NB4 (cell line): ENCODE results near the gene RRP36.

ENCODE experiments used
- DNase-seq: peaks from one replicate; pipeline ENCODE4 v3.0.0; 2010; ENCODE audit warnings: low read depth
- H3K4me3 ChIP-seq: one replicate; pipeline ENCODE4 v1.5.1; 2011; ENCODE audit warnings: mild to moderate bottlenecking, low read depth, low read length, moderate library complexity
- CTCF ChIP-seq: IDR thresholded peaks from one replicate; pipeline ENCODE4 v1.5.1; 2012; ENCODE audit warnings: low read depth, low read length
- MYC ChIP-seq: IDR thresholded peaks from 2 replicates; pipeline ENCODE4 v1.6.1; 2011; ENCODE audit warnings: low read depth, low read length
- POLR2A ChIP-seq: IDR thresholded peaks from 2 replicates; pipeline ENCODE4 v1.6.1; 2011; ENCODE audit warnings: mild to moderate bottlenecking; ENCODE audit not compliant: insufficient read length; ENCODE audit errors: extremely low read depth
- TF ChIP-seq, protein P1 (sequence below): IDR thresholded peaks from 2 replicates; pipeline ENCODE4 v1.6.1; 2011; ENCODE audit warnings: low read depth, low read length

Gene RRP36

GRCh38 chr6:43077333-43077809, 55.9 kb downstream of the RRP36 start:
- DNase-seq, result no peak
- no peak overlapping the region for H3K4me3 ChIP-seq
- no peak for TF ChIP-seq CTCF
- TF ChIP-seq MYC, result no peak
- TF ChIP-seq, protein P1, sequence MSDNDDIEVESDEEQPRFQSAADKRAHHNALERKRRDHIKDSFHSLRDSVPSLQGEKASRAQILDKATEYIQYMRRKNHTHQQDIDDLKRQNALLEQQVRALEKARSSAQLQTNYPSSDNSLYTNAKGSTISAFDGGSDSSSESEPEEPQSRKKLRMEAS, result no peak
- no peak for TF ChIP-seq POLR2A

DNA sequence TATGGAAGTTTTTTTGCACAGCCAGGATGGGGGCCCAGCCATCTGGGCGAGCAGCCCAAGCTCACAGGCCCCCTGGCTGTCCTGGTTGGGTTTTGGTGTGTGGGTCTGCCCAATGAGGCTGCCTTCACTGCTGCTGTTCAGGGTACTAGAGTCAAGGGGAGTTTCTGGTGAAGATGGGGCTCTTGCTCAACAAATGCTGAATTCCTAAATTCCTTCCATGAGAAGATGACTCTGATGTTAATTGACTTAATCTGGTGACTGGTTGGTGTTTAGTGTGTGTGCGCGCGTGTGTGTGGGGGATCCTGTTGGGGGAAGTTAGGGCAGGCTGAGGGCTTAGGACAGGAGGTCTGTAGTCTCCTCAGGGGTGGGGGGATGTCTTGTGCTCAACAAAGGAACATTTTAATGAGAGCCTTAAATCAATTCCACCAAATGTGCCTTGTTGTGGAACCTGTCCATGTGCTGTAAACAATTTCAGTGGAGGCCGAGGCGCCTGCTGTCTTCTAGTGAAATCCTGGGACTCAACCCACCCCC, 56.6 kb downstream of the RRP36 start:
- TF ChIP-seq MYC, result no peak
- no peak for TF ChIP-seq CTCF
- TF ChIP-seq, protein P1, result no peak
- no peak for TF ChIP-seq POLR2A
- H3K4me3 ChIP-seq, result no peak overlapping the region
- no peak for DNase-seq

- no peak for TF ChIP-seq POLR2A
- no peak for TF ChIP-seq MYC
- TF ChIP-seq, protein P1, result no peak
- TF ChIP-seq CTCF, result no peak
- no peak for DNase-seq
- no peak overlapping the region for H3K4me3 ChIP-seq
Observed at GRCh38 chr6:43078691-43079090, 57.3 kb downstream of the RRP36 start.
